ENCODE measurements around the gene PTPRZ1.

DNA sequence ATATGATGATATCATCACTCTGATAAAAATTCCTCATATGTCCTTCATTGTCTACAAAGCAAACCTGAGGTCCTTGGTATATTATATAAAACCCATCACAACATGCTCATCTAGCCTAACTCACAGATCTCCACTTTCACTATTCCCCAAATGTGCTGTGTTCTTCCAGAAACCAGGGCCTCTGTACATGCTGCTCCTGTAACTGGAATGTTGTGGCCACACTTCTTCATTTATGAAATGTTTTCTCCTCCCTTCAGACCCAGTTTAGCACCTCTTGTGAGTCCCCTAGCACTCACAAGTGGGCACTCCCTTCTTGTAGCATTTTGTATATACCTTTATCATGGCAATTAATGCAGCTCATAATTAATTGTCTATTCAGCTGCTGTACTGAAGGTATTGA is 209.2 kb downstream of the PTPRZ1 start:
- no peak for TF ChIP-seq POLR2A (IDR thresholded peaks at IDR 0.05; ENCODE audit: low read length)
- no peak for TF ChIP-seq GATA1 (IDR thresholded peaks at IDR 0.05; ENCODE audit: low read depth, low read length)

Measured in erythroblast (primary cell).